Activated CD8-positive, alpha-beta T cell treated with anti-CD3 and anti-CD28 coated beads, Interleukin-2, amount 10 ng/mL, durations not matched to agents 7 days and 5 days (primary cell): ENCODE data around the gene TLR9. TPM values are rescaled to one million over a fixed set of nuclear protein-coding genes. Genes with fewer than 3 reads are reported as not detected.

Experiments
- ATAC-seq: fragments of 150-1000 bp; cut with Tn5 transposase; one replicate; pipeline ENCODE4 v1.10.0; 2021; ENCODE audit warnings: moderate library complexity
- CTCF ChIA-PET: fragments of 350-600 bp; sonication (Branson Sonifier 250); formaldehyde crosslinking; loops from one replicate; lab custom pipeline; 2021; ENCODE audit warnings: antibody characterized with exemption; lab: Charles Lee
- POLR2A ChIA-PET: fragments of 350-600 bp; sonication (Branson Sonifier 250); formaldehyde crosslinking; loops from one replicate; lab custom pipeline; 2021; ENCODE audit warnings: antibody characterized with exemption; lab: Charles Lee
- DNase-seq: peaks from one replicate; pipeline ENCODE4 v3.0.0-alpha.2; 2020
- H3K27ac Mint-ChIP-seq: one replicate; pipeline ENCODE4 v1.8.0; 2021; ENCODE audit warnings: mild to moderate bottlenecking, mixed read lengths
- H3K27me3 Mint-ChIP-seq: one replicate; pipeline ENCODE4 v1.8.0; 2021; ENCODE audit warnings: low read depth, mixed read lengths
- H3K36me3 Mint-ChIP-seq: one replicate; pipeline ENCODE4 v1.8.0; 2021; ENCODE audit warnings: low read depth, mixed read lengths
- H3K4me1 Mint-ChIP-seq: one replicate; pipeline ENCODE4 v1.8.0; 2021; ENCODE audit warnings: low read depth, mixed read lengths
- H3K4me3 Mint-ChIP-seq: one replicate; pipeline ENCODE4 v1.8.0; 2021; ENCODE audit warnings: mild to moderate bottlenecking, mixed read lengths
- H3K9me3 Mint-ChIP-seq: one replicate; pipeline ENCODE4 v1.8.0; 2022; ENCODE audit warnings: mixed read lengths; ENCODE audit not compliant: insufficient read depth
- total RNA-seq, 2 experiments: library from RNA; stranded (reverse); gene quantifications; one replicate each; pipeline ENCODE4 v1.2.3, GENCODE V29; 2021

TLR9 gene
- total RNA-seq, 2 experiments from 2014 or later = 0.52 to 0.79 TPM

- POLR2A ChIA-PET = interaction anchor here (0.7 to 2.9 kb wide), 8 partner anchors 8 to 56 kb away, joined by 3 to 17 read pairs (median 10); partner anchors contain the start of genes GLYCTK and WDR82
- H3K4me1 Mint-ChIP-seq = peaks cover 66% of the 10 kb centered on the region
- peak overlapping the region; percentile 61 for H3K27ac Mint-ChIP-seq
- H3K36me3 Mint-ChIP-seq = peaks cover 64% of the 10 kb centered on the region
- DNase-seq = peak; percentile 55
- ATAC-seq = peak; percentile 5
- H3K4me3 Mint-ChIP-seq = peak overlapping the region; percentile 17
- no peaks in the 10 kb centered on the region for H3K9me3 Mint-ChIP-seq
- CTCF ChIA-PET = interaction anchor here (0.6 to 11.1 kb wide), 19 partner anchors 8 to 180 kb away, joined by 3 to 176 read pairs (median 13); partner anchors contain the start of genes DNAH1, GLYCTK, PPM1M and WDR82
- no peaks in the 10 kb centered on the region for H3K27me3 Mint-ChIP-seq
These were observed 7.0 kb upstream of the TLR9 start for GRCh38 chr3:52232279-52233107.

- Mint-ChIP-seq H3K4me3 (peak overlapping the region; percentile 38), H3K36me3 (peaks cover 65% of the 10 kb centered on the region), H3K27me3 (no peaks in the 10 kb centered on the region), H3K4me1 (peaks cover 62% of the 10 kb centered on the region), H3K27ac (peak overlapping the region; percentile 77), H3K9me3 (no peaks in the 10 kb centered on the region)
- DNase-seq (peak; percentile 89), ATAC-seq (peak; percentile 88)
- CTCF ChIA-PET = interaction anchor here (0.7 to 11.1 kb wide), 26 partner anchors 9 to 181 kb away, joined by 3 to 176 read pairs (median 6); partner anchors contain the start of genes DNAH1, GLYCTK, PPM1M and WDR82
- POLR2A ChIA-PET = interaction anchor here (0.6 to 2.9 kb wide), 13 partner anchors 9 to 108 kb away, joined by 3 to 17 read pairs (median 6); partner anchors contain the start of genes GLYCTK and WDR82
These were observed 6.2 kb upstream of the TLR9 start for GRCh38 chr3:52231502-52232278.

GRCh38 chr3:52230889-52231499, 5.5 kb upstream of the TLR9 start:
- H3K4me1 Mint-ChIP-seq = peaks cover 62% of the 10 kb centered on the region
- no peak overlapping the region for H3K4me3 Mint-ChIP-seq
- no peaks in the 10 kb centered on the region for H3K27me3 Mint-ChIP-seq
- DNase-seq (no peak), ATAC-seq (peak; percentile 3)
- peak overlapping the region; percentile 61 for H3K27ac Mint-ChIP-seq
- ChIA-PET CTCF (interaction anchor here (0.7 to 11.1 kb wide), 24 partner anchors 10 to 181 kb away, joined by 3 to 176 read pairs (median 6); partner anchors contain the start of genes DNAH1, GLYCTK, PPM1M and WDR82), POLR2A (interaction anchor here (0.6 to 2.9 kb wide), 13 partner anchors 9 to 108 kb away, joined by 3 to 17 read pairs (median 6); partner anchors contain the start of genes GLYCTK and WDR82)
- no peaks in the 10 kb centered on the region for H3K9me3 Mint-ChIP-seq
- peaks cover 63% of the 10 kb centered on the region for H3K36me3 Mint-ChIP-seq

GRCh38 chr3:52230461-52230860, 5.0 kb upstream of the TLR9 start:
- POLR2A ChIA-PET = interaction anchor here (0.6 to 2.9 kb wide), 5 partner anchors 8 to 58 kb away, joined by 3 to 12 read pairs (median 8); partner anchors contain the start of gene GLYCTK
- no peak overlapping the region for H3K4me3 Mint-ChIP-seq
- no peaks in the 10 kb centered on the region for H3K9me3 Mint-ChIP-seq
- H3K27me3 Mint-ChIP-seq = no peaks in the 10 kb centered on the region
- H3K27ac Mint-ChIP-seq = peak overlapping the region; percentile 61
- peaks cover 61% of the 10 kb centered on the region for H3K36me3 Mint-ChIP-seq
- H3K4me1 Mint-ChIP-seq = peaks cover 62% of the 10 kb centered on the region
- DNase-seq = no peak
- no peak for ATAC-seq
- CTCF ChIA-PET = interaction anchor here (0.9 to 11.1 kb wide), 15 partner anchors 11 to 182 kb away, joined by 3 to 176 read pairs (median 18); partner anchors contain the start of genes GLYCTK, PPM1M and WDR82

GRCh38 chr3:52229656-52230055, 4.2 kb upstream of the TLR9 start:
- no peak overlapping the region for H3K4me3 Mint-ChIP-seq
- H3K27ac Mint-ChIP-seq = no peak overlapping the region
- no peaks in the 10 kb centered on the region for H3K9me3 Mint-ChIP-seq
- ATAC-seq (no peak), DNase-seq (no peak)
- POLR2A ChIA-PET = interaction anchor here (2.0 kb wide), 1 partner anchor 10 kb away, joined by 5 read pairs; no protein-coding TSS in a partner anchor
- peaks cover 63% of the 10 kb centered on the region for H3K4me1 Mint-ChIP-seq
- peaks cover 60% of the 10 kb centered on the region for H3K36me3 Mint-ChIP-seq
- no peaks in the 10 kb centered on the region for H3K27me3 Mint-ChIP-seq
- CTCF ChIA-PET = interaction anchor here (3.9 to 11.1 kb wide), 3 partner anchors 11 to 110 kb away, joined by 74 to 176 read pairs (median 98); partner anchors contain the start of gene WDR82

- no peak overlapping the region for H3K27ac Mint-ChIP-seq
- H3K4me1 Mint-ChIP-seq = peaks cover 63% of the 10 kb centered on the region
- peaks cover 55% of the 10 kb centered on the region for H3K36me3 Mint-ChIP-seq
- DNase-seq = no peak
- no peak for ATAC-seq
- ChIA-PET POLR2A (interaction anchor here (2.0 kb wide), 1 partner anchor 9 kb away, joined by 5 read pairs; no protein-coding TSS in a partner anchor), CTCF (interaction anchor here (11.1 kb wide), 1 partner anchor 10 kb away, joined by 176 read pairs; no protein-coding TSS in a partner anchor)
- no peak overlapping the region for H3K4me3 Mint-ChIP-seq
- H3K9me3 Mint-ChIP-seq = no peaks in the 10 kb centered on the region
- no peaks in the 10 kb centered on the region for H3K27me3 Mint-ChIP-seq
These were observed 3.4 kb upstream of the TLR9 start for GRCh38 chr3:52228751-52229291.

GRCh38 chr3:52228266-52228665, 2.8 kb upstream of the TLR9 start:
- Mint-ChIP-seq H3K4me1 (peaks cover 64% of the 10 kb centered on the region), H3K4me3 (no peak overlapping the region), H3K27me3 (no peaks in the 10 kb centered on the region), H3K36me3 (peaks cover 57% of the 10 kb centered on the region), H3K27ac (peak overlapping the region; percentile 15), H3K9me3 (no peaks in the 10 kb centered on the region)
- DNase-seq (no peak), ATAC-seq (no peak)
- POLR2A ChIA-PET = interaction anchor here (1.1 kb wide), 1 partner anchor 49 kb away, joined by 3 read pairs; no protein-coding TSS in a partner anchor
- CTCF ChIA-PET = interaction anchor here (11.1 kb wide), 1 partner anchor 9 kb away, joined by 176 read pairs; no protein-coding TSS in a partner anchor

- Mint-ChIP-seq H3K27ac (peak overlapping the region; percentile 52), H3K4me3 (no peak overlapping the region), H3K27me3 (no peaks in the 10 kb centered on the region), H3K9me3 (no peaks in the 10 kb centered on the region), H3K36me3 (peaks cover 60% of the 10 kb centered on the region), H3K4me1 (peaks cover 64% of the 10 kb centered on the region)
- POLR2A ChIA-PET = interaction anchor here (0.7 to 1.8 kb wide), 5 partner anchors 9 to 111 kb away, joined by 3 to 5 read pairs (median 4); partner anchors contain the start of gene TWF2
- CTCF ChIA-PET = interaction anchor here (0.9 to 4.2 kb wide), 2 partner anchors 9 to 50 kb away, joined by 3 to 34 read pairs; partner anchors contain the start of gene TWF2
- ATAC-seq = no peak
- DNase-seq = no peak
These were observed 2.3 kb upstream of the TLR9 start for GRCh38 chr3:52227766-52228165.

GRCh38 chr3:52227117-52227516, 1.7 kb upstream of the TLR9 start:
- Mint-ChIP-seq H3K4me1 (peaks cover 65% of the 10 kb centered on the region), H3K27me3 (no peaks in the 10 kb centered on the region), H3K27ac (peak overlapping the region; percentile 85), H3K9me3 (no peaks in the 10 kb centered on the region), H3K36me3 (peaks cover 60% of the 10 kb centered on the region), H3K4me3 (no peak overlapping the region)
- POLR2A ChIA-PET = interaction anchor here (0.7 to 2.1 kb wide), 6 partner anchors 9 to 111 kb away, joined by 3 to 17 read pairs (median 4); partner anchors contain the start of gene TWF2
- DNase-seq (no peak), ATAC-seq (no peak)
- CTCF ChIA-PET = interaction anchor here (0.8 to 4.2 kb wide), 5 partner anchors 10 to 112 kb away, joined by 3 to 34 read pairs (median 3); partner anchors contain the start of gene TWF2
